ENCODE results near the gene ADAMTS8. TPM values are rescaled to one million over a fixed set of nuclear protein-coding genes. Genes with fewer than 3 reads are reported as not detected.

The ADAMTS8 gene
- total RNA-seq, 1 donor from 2014 or later: 5.7 TPM

DNA sequence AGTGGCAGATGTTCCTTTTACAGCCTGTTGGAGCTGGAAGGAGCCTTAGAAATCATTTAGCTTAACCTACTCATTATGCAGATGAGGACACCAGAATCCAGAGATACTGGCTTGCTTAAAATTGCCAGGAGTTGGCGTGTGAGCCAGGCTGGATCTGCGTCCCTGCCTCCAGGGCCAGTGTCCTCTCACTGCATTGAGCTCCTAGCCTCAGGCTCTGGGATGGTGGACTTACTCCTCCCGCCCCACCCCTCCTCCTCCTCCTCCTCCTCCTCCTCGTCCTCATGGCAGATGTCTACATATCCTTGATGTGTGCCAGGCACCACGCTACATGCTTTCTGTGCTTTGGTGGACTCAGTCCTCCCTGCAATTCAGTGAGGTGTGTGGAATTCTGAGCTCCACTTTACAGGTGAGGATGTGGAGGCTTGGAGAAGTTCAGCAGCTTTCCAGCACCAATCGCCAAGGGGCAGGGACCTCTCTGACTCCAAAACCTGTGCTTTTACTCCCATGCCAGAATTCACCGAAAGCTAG is 44.1 kb upstream of the ADAMTS8 start:
- Histone ChIP-seq H3K9ac (ENCODE audit: low read depth in 1 of 3, low read length in 3 of 3) (no peak overlapping the region), H3K4me3 (ENCODE audit: low read length in 3 of 3) (no peak overlapping the region), H3K36me3 (ENCODE audit: control insufficient read depth in 3 of 3, insufficient read depth in 3 of 3, low read length in 3 of 3) (peaks cover 0 to 17% (median 3%) of the 10 kb centered on the region in 3 donors), H3K4me1 (ENCODE audit: control insufficient read depth in 3 of 3, insufficient read depth in 3 of 3, low read length in 3 of 3) (peaks cover 11 to 14% (median 13%) of the 10 kb centered on the region in 3 donors), H3K9me3 (ENCODE audit: control insufficient read depth in 3 of 3, low read length in 3 of 3) (no peaks in the 10 kb centered on the region), H3K27ac (ENCODE audit: low read depth, low read length) (no peak overlapping the region), H3K27me3 (ENCODE audit: control insufficient read depth in 3 of 3, insufficient read depth in 3 of 3, low read length in 3 of 3) (no peaks in the 10 kb centered on the region)

DNA sequence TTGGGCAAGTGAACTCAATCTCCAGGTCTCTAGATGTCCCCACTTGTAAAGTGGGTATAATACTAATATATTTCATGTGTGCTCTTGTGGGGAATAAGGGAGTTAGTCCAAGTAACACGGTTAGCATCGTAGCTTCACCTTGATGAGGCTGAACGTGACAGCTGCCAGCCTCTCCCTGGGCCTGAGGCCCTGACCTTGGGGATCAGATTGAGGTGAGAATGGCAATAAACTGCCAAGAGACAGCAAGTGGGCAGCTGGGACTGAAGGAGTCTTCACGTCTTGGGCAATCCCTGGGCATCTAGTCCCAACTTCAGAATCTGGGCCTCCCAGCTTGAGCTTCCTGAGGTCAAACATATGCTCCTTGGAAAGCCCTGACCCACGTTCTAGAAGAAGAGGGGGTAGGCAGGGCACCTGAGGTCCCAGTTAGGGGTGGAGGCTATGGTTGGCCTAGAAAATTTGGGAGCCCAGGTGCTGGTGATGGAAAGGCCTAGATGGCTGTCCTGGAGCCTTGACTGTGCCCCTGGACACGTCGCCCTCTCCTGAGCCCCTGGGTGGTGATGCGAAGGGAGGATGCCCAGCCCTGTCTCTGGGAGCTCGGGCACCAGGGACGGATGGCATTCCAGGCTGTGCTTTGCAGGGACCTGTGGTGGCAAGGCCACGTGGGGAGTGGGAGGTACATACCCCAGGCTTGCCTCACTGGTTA is 43.5 kb upstream of the ADAMTS8 start:
- peaks cover 6 to 10% (median 8%) of the 10 kb centered on the region in 3 donors for H3K4me1 ChIP-seq (ENCODE audit: control insufficient read depth in 3 of 3, insufficient read depth in 3 of 3, low read length in 3 of 3)
- no peak overlapping the region for H3K4me3 ChIP-seq (ENCODE audit: low read length in 3 of 3)
- H3K27me3 ChIP-seq (ENCODE audit: control insufficient read depth in 3 of 3, insufficient read depth in 3 of 3, low read length in 3 of 3): no peaks in the 10 kb centered on the region
- peaks cover 0 to 17% (median 3%) of the 10 kb centered on the region in 3 donors for H3K36me3 ChIP-seq (ENCODE audit: control insufficient read depth in 3 of 3, insufficient read depth in 3 of 3, low read length in 3 of 3)
- H3K9ac ChIP-seq (ENCODE audit: low read depth in 1 of 3, low read length in 3 of 3): no peak overlapping the region
- no peak overlapping the region for H3K27ac ChIP-seq (ENCODE audit: low read depth, low read length)
- no peaks in the 10 kb centered on the region for H3K9me3 ChIP-seq (ENCODE audit: control insufficient read depth in 3 of 3, low read length in 3 of 3)

DNA sequence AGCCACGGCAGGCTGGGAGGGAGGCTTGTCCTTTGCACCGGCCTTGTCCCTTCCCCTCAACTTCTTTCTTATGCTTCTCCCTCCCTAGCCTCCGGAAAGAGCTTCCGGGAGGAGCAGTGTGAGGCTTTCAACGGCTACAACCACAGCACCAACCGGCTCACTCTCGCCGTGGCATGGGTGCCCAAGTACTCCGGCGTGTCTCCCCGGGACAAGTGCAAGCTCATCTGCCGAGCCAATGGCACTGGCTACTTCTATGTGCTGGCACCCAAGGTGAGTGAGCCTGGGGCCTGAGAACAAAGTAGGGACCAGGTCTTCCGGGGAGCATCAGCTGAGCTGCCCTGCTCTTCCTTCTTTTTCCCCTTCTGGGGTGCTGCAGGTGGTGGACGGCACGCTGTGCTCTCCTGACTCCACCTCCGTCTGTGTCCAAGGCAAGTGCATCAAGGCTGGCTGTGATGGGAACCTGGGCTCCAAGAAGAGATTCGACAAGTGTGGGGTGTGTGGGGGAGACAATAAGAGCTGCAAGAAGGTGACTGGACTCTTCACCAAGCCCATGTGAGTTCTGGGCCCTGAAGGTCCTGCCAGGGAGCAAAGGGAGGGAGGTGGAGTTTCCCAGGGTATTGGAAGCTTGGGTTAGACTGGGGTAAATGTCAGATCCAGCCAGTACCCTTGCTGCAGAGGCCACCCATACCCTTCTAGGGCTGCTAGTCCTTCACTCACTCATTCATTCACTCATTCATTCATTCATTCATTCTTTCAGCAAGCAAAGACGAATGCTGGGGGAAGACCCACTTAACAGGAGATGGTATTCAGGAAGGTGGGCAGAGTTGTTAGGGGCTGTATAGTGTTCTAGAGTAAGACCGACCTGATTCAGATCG is 42.7 kb upstream of the ADAMTS8 start:
- H3K4me1 ChIP-seq (ENCODE audit: control insufficient read depth in 3 of 3, insufficient read depth in 3 of 3, low read length in 3 of 3): peaks cover 0 to 2% (median under 1%) of the 10 kb centered on the region in 3 donors
- no peak overlapping the region for H3K9ac ChIP-seq (ENCODE audit: low read depth in 1 of 3, low read length in 3 of 3)
- H3K9me3 ChIP-seq (ENCODE audit: control insufficient read depth in 3 of 3, low read length in 3 of 3): no peaks in the 10 kb centered on the region
- H3K4me3 ChIP-seq (ENCODE audit: low read length in 3 of 3): no peak overlapping the region
- no peak overlapping the region for H3K27ac ChIP-seq (ENCODE audit: low read depth, low read length)
- peaks cover 0 to 20% (median 9%) of the 10 kb centered on the region in 3 donors for H3K36me3 ChIP-seq (ENCODE audit: control insufficient read depth in 3 of 3, insufficient read depth in 3 of 3, low read length in 3 of 3)
- no peaks in the 10 kb centered on the region for H3K27me3 ChIP-seq (ENCODE audit: control insufficient read depth in 3 of 3, insufficient read depth in 3 of 3, low read length in 3 of 3)

DNA sequence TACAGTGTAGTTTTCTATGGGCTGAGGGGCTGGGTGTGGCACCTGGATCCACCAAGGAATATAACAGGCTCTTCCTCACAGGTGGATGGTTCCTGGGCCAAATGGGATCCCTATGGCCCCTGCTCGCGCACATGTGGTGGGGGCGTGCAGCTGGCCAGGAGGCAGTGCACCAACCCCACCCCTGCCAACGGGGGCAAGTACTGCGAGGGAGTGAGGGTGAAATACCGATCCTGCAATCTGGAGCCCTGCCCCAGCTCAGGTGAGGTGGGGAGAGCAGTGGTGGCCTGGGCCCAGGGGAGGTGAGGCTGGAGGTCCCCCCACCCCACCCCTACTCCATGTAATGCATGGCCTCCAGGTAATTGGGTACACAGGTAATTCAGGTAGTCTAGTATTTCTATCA is 40.8 kb upstream of the ADAMTS8 start:
- Histone ChIP-seq H3K4me3 (ENCODE audit: low read length in 3 of 3) (no peak overlapping the region), H3K36me3 (ENCODE audit: control insufficient read depth in 3 of 3, insufficient read depth in 3 of 3, low read length in 3 of 3) (peaks cover 0 to 16% (median 12%) of the 10 kb centered on the region in 3 donors), H3K9me3 (ENCODE audit: control insufficient read depth in 3 of 3, low read length in 3 of 3) (no peaks in the 10 kb centered on the region), H3K27me3 (ENCODE audit: control insufficient read depth in 3 of 3, insufficient read depth in 3 of 3, low read length in 3 of 3) (no peaks in the 10 kb centered on the region), H3K27ac (ENCODE audit: low read depth, low read length) (no peak overlapping the region), H3K9ac (ENCODE audit: low read depth in 1 of 3, low read length in 3 of 3) (no peak overlapping the region), H3K4me1 (ENCODE audit: control insufficient read depth in 3 of 3, insufficient read depth in 3 of 3, low read length in 3 of 3) (no peaks in the 10 kb centered on the region)

- H3K9me3 ChIP-seq (ENCODE audit: control insufficient read depth in 3 of 3, low read length in 3 of 3): no peaks in the 10 kb centered on the region
- H3K9ac ChIP-seq (ENCODE audit: low read depth in 1 of 3, low read length in 3 of 3): no peak overlapping the region
- no peaks in the 10 kb centered on the region for H3K4me1 ChIP-seq (ENCODE audit: control insufficient read depth in 3 of 3, insufficient read depth in 3 of 3, low read length in 3 of 3)
- H3K36me3 ChIP-seq (ENCODE audit: control insufficient read depth in 3 of 3, insufficient read depth in 3 of 3, low read length in 3 of 3): peaks cover 0 to 21% (median 21%) of the 10 kb centered on the region in 3 donors
- H3K4me3 ChIP-seq (ENCODE audit: low read length in 3 of 3): no peak overlapping the region
- no peak overlapping the region for H3K27ac ChIP-seq (ENCODE audit: low read depth, low read length)
- peaks cover 0 to 4% (median 0%) of the 10 kb centered on the region in 3 donors for H3K27me3 ChIP-seq (ENCODE audit: control insufficient read depth in 3 of 3, insufficient read depth in 3 of 3, low read length in 3 of 3)
Measured at GRCh38 chr11:130467116-130467900, 38.9 kb upstream of the ADAMTS8 start.

DNA sequence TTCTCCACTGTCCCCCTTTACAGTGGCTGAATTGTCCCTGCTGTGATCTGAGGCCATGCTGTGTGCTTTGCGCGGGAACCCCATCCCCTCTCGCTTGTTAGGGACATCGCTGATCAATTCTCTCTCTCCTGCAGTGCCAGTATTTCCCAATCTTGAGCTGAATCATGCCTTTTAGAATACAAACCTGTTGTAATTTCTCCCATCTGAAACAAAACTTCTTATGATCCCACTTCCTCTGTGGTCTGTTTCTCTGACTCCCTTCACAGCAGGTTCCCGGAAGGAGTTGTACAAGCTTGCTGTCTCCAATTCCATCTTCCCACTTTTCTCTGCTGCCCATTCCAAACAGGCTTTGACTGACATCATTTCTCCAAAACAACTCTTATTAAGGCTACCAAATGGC is 36.9 kb upstream of the ADAMTS8 start:
- H3K27me3 ChIP-seq (ENCODE audit: control insufficient read depth in 3 of 3, insufficient read depth in 3 of 3, low read length in 3 of 3): peaks cover 0 to 9% (median 5%) of the 10 kb centered on the region in 3 donors
- H3K4me3 ChIP-seq (ENCODE audit: low read length in 3 of 3): no peak overlapping the region
- no peaks in the 10 kb centered on the region for H3K9me3 ChIP-seq (ENCODE audit: control insufficient read depth in 3 of 3, low read length in 3 of 3)
- no peak overlapping the region for H3K27ac ChIP-seq (ENCODE audit: low read depth, low read length)
- peaks cover 0 to 5% (median 0%) of the 10 kb centered on the region in 3 donors for H3K4me1 ChIP-seq (ENCODE audit: control insufficient read depth in 3 of 3, insufficient read depth in 3 of 3, low read length in 3 of 3)
- peaks cover 0 to 18% (median 18%) of the 10 kb centered on the region in 3 donors for H3K36me3 ChIP-seq (ENCODE audit: control insufficient read depth in 3 of 3, insufficient read depth in 3 of 3, low read length in 3 of 3)
- H3K9ac ChIP-seq (ENCODE audit: low read depth in 1 of 3, low read length in 3 of 3): no peak overlapping the region

DNA sequence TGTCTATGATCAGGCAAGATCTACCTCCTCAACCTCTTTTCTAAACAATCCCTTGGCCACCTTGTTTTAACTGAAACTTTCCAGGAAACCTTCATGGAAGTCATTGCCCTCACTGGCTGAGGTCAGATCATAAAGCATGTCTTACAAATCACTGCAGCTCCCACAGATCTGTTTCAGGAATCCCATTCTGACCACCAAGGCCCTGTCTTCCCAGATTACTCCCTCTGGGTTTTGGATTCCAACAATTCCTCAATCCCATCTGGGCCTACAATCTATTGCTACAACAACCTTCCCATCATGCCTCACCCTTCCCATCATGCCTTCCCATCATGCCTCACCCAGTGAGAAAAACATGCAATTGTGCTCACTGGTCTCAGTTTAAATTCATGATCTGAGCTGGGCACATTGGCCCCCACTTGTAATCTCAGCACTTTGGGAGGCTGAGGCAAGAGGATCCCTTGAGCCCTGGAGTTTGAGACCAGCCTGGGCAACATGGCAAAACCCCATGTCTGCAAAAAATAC is 35.9 kb upstream of the ADAMTS8 start:
- Histone ChIP-seq H3K9me3 (ENCODE audit: control insufficient read depth in 3 of 3, low read length in 3 of 3) (no peaks in the 10 kb centered on the region), H3K36me3 (ENCODE audit: control insufficient read depth in 3 of 3, insufficient read depth in 3 of 3, low read length in 3 of 3) (peaks cover 0 to 18% (median 16%) of the 10 kb centered on the region in 3 donors), H3K27me3 (ENCODE audit: control insufficient read depth in 3 of 3, insufficient read depth in 3 of 3, low read length in 3 of 3) (peaks cover 0 to 13% (median 5%) of the 10 kb centered on the region in 3 donors)

DNA sequence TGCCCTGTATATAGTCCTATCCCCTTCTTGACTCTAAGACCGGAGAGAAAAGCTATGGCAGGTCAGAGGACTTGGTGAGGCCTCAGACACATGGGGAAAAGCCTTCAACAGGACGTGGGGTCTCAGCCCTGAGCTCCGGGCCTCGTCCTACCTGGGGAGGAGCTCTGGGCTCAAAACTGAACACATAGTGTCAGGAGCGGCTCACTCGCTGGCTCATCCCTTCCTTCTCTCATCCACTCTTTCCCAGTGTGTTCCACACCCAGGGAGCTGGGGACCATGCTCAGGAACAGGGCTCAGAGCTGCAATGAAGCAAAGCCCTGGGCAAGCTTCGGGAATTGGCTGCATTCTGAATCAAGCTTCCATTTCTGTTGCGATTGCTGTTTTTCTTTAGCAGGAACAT is 34.5 kb upstream of the ADAMTS8 start:
- H3K9ac ChIP-seq (ENCODE audit: low read depth in 1 of 3, low read length in 3 of 3): no peak overlapping the region
- peaks cover 2 to 9% (median 4%) of the 10 kb centered on the region in 3 donors for H3K4me1 ChIP-seq (ENCODE audit: control insufficient read depth in 3 of 3, insufficient read depth in 3 of 3, low read length in 3 of 3)
- H3K27ac ChIP-seq (ENCODE audit: low read depth, low read length): no peak overlapping the region
- no peaks in the 10 kb centered on the region for H3K9me3 ChIP-seq (ENCODE audit: control insufficient read depth in 3 of 3, low read length in 3 of 3)
- H3K4me3 ChIP-seq (ENCODE audit: low read length in 3 of 3): no peak overlapping the region
- H3K27me3 ChIP-seq (ENCODE audit: control insufficient read depth in 3 of 3, insufficient read depth in 3 of 3, low read length in 3 of 3): peaks cover 0 to 13% (median 8%) of the 10 kb centered on the region in 3 donors
- peaks cover 0 to 18% (median 16%) of the 10 kb centered on the region in 3 donors for H3K36me3 ChIP-seq (ENCODE audit: control insufficient read depth in 3 of 3, insufficient read depth in 3 of 3, low read length in 3 of 3)

More for the DNA sequence above, 35.9 kb upstream of the ADAMTS8 start:
- H3K4me1 ChIP-seq (ENCODE audit: control insufficient read depth in 3 of 3, insufficient read depth in 3 of 3, low read length in 3 of 3): peaks cover 0 to 5% (median 0%) of the 10 kb centered on the region in 3 donors
- no peak overlapping the region for H3K27ac ChIP-seq (ENCODE audit: low read depth, low read length)
- no peak overlapping the region for H3K9ac ChIP-seq (ENCODE audit: low read depth in 1 of 3, low read length in 3 of 3)
- no peak overlapping the region for H3K4me3 ChIP-seq (ENCODE audit: low read length in 3 of 3)

All from skeletal muscle tissue (tissue), 4 donors.